Pancreas (tissue), 10 donors: ENCODE results near the gene CAB39L. TPM values are rescaled to one million over a fixed set of nuclear protein-coding genes. Genes with fewer than 3 reads are reported as not detected.

Source experiments
- ATAC-seq, 4 donors: fragments of 200-7000 bp; cut with Tn5 transposase; one replicate each; pipeline versions ENCODE4 v1.8.0 to v1.9.1; 2020; ENCODE audit warnings: mild to moderate bottlenecking in 4 of 4, moderate library complexity in 4 of 4
- DNase-seq, 6 donors: peaks; one replicate each; pipeline ENCODE4 v3.0.0-alpha.2; 2020
- FAIRE-seq: peaks from 2 replicates; lab custom pipeline; 2012; peaks lifted over from hg19 to GRCh38; lab: Jason Lieb, UNC
- H3K27ac ChIP-seq, 4 donors: fragments of 200-600 bp; sonication (generic); 1 replicate in 3 of 4; 2 replicates in 1 of 4; pipeline versions ENCODE4 v1.5.0 to v1.8.0; 2020
- H3K27me3 ChIP-seq, 4 donors: fragments of 200-600 bp; one replicate each; pipeline ENCODE4 v1.8.0; 2021
- H3K36me3 ChIP-seq, 3 donors: fragments of 200-600 bp; sonication (generic) in 1 of 3; one replicate each; pipeline versions ENCODE4 v1.5.0 to v1.8.0; 2020 to 2021
- H3K4me1 ChIP-seq, 3 donors: fragments of 200-600 bp; one replicate each; pipeline ENCODE4 v1.8.0; 2021
- H3K4me3 ChIP-seq, 4 donors: fragments of 200-600 bp; sonication (generic) in 2 of 4; one replicate each; pipeline versions ENCODE4 v1.5.0 to v1.8.0; 2020 to 2021
- H3K9me3 ChIP-seq, 4 donors: fragments of 200-600 bp; one replicate each; pipeline ENCODE4 v1.8.0; 2021
- WGBS, 2 donors: extraction: QIAGEN DNeasy Blood & Tissue Kit; methylation state at CpG; one replicate each; pipeline ENCODE4 v1.1.7; 2013; 5-methylcytosine and 5-hydroxymethylcytosine counted together
- intact Hi-C, 3 donors: fragments of 100-400 bp; cut with DNase I; formaldehyde crosslinking; loops; one replicate each; pipeline versions ENCODE4 v1.11.1 to v1.14.2; 2022
- polyA plus RNA-seq, 2 donors: library from polyadenylated mRNA; stranded (reverse); fragments of 200-250 nt; gene quantifications; one replicate each; pipeline ENCODE4 v1.2.3, GENCODE V29; 2013
- total RNA-seq, 6 donors: library from RNA; stranded (reverse); fragmentation: NEBNext Ultra II Directional in 4 of 6; extraction: Animal tissue kit (Norgen Biotek cat#: 25700) in 4 of 6; gene quantifications; one replicate each; pipeline versions ENCODE4 v1.2.1 to v1.2.4, GENCODE V29; 2021 to 2023
- TF ChIP-seq, protein P1 (sequence below), 4 donors: fragments of 200-600 bp; sonication (generic) in 3 of 4; IDR thresholded peaks; one replicate each; pipeline versions ENCODE4 v1.5.0 to v1.8.0; 2021; ENCODE audit warnings: antibody characterized with exemption in 4 of 4
- donor health status: healthy with polysubstance abuse.
- donor health status: DM: no; HTN: no; CAD: no; lungs with moderate emphysema.
- donor health status: DM: no; HTN: no; CAD: no.
- donor health status: control.
- donor health status: control.
- donor health status: Bipolar disorder and iron deficiency.
- donor health status: DM: yes; HTN: yes; CAD: no.
- donor health status: DM: no; HTN: no; CAD: no.
- donor health status: DM: no; HTN: no; CAD: no.
- donor health status: DM: yes; HTN: yes; CAD: no.

The CAB39L gene
- total and polyA plus RNA-seq, 8 donors = 2.7 to 8.4 (median 5.0) TPM

DNA sequence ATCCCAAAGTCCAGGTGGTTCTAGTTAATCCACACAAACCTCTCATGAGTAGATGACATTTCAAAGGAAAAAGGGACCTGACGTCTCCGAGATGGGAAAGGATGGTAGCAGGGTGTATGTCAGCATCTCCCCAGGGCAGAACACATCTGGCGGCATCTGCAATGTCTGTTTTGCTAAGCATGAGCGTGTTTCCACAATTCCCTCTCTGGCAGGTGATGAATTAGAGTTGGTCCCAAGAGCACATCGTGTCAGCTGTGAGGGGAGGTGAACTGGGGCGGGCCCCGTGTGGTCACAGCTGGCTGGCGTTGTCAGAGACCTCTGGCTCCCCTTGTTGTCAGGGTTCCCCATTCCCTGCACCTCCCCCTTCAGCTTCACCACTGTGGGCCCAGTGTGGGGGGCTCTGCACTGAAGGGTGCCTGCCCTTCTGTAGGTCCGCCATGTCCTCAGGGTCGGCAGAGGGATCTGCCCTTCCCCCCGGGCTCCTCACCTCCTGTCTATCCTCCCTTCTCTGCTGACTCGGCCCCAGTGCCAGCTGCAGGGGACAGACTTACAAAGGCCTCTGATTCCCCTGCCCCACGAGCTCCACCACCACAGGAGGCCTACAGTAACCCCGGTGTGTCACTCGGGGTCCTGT lies 138.0 kb downstream of the CAB39L start:
- ATAC-seq (no peak), FAIRE-seq (no peak), DNase-seq (peak in 1 of 6 donors; percentile 56)
- Histone ChIP-seq H3K27me3 (no peaks in the 10 kb centered on the region), H3K36me3 (no peaks in the 10 kb centered on the region), H3K4me1 (peaks cover 17 to 41% (median 22%) of the 10 kb centered on the region in 3 donors), H3K9me3 (no peaks in the 10 kb centered on the region), H3K27ac (no peak overlapping the region), H3K4me3 (no peak overlapping the region)
- 82 to 92% methylated on average over 15 of the region's 15 CpGs for WGBS, 2 donors
- TF ChIP-seq, protein P1, sequence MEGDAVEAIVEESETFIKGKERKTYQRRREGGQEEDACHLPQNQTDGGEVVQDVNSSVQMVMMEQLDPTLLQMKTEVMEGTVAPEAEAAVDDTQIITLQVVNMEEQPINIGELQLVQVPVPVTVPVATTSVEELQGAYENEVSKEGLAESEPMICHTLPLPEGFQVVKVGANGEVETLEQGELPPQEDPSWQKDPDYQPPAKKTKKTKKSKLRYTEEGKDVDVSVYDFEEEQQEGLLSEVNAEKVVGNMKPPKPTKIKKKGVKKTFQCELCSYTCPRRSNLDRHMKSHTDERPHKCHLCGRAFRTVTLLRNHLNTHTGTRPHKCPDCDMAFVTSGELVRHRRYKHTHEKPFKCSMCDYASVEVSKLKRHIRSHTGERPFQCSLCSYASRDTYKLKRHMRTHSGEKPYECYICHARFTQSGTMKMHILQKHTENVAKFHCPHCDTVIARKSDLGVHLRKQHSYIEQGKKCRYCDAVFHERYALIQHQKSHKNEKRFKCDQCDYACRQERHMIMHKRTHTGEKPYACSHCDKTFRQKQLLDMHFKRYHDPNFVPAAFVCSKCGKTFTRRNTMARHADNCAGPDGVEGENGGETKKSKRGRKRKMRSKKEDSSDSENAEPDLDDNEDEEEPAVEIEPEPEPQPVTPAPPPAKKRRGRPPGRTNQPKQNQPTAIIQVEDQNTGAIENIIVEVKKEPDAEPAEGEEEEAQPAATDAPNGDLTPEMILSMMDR (IDR thresholded peaks at IDR 0.05) = no peak
- intact Hi-C loops = no loop called here

DNA sequence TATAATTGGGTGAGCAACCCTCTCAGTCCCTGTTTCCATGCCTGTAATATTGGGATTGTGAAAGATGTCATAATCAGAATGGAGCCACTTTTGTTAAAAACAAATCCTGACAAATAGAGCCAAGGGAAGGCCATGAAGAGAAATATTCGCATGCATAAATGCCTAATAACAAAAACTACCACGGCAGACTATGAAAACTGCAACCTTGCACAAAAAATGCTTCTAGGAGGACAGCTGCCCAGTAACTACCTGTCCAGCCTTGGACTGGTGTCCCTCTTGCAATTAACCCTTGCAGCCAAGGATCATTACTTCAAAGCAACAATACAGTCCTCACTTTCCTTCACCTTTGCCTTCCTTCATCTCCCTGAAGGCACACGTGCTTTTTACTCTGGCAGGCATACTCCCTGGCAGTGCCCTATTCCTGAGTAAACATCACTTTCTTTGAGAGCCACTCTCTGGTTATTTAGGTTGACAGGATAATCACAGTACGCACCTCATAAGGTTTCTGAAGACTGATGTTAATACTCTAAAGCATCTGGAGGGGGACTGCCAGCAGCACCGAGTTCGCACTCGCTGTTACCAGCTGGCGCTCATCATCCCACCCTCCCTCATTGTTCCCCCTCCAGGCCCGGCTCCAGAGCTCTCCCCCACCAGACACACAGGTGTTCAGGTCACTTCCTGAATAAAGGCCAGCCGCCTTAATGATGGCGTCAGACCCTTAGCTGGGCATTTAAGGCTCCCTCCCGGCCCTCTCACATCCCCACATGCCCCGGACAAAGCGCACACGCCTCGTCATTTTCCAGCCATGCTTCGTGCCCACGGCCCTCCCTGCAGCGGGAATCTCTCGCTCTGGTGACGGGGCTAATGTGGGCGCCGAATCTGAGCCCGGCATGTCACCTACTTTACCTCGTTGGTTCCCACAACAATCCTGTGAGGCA lies 138.8 kb downstream of the CAB39L start:
- no peak overlapping the region for H3K27ac ChIP-seq
- DNase-seq = no peak
- H3K36me3 ChIP-seq = no peaks in the 10 kb centered on the region
- WGBS, 2 donors = 87 to 89% methylated on average over 25 of the region's 25 CpGs
- TF ChIP-seq, protein P1 (IDR thresholded peaks at IDR 0.05) = no peak
- peaks cover 17 to 41% (median 22%) of the 10 kb centered on the region in 3 donors for H3K4me1 ChIP-seq
- ATAC-seq = no peak
- H3K4me3 ChIP-seq = no peak overlapping the region
- intact Hi-C loops = loop anchor here in 1 of 3 donors (5.0 kb wide), 2 partner anchors 132 to 302 kb away; no protein-coding TSS in a partner anchor
- no peaks in the 10 kb centered on the region for H3K27me3 ChIP-seq
- H3K9me3 ChIP-seq = no peaks in the 10 kb centered on the region
- no peak for FAIRE-seq

DNA sequence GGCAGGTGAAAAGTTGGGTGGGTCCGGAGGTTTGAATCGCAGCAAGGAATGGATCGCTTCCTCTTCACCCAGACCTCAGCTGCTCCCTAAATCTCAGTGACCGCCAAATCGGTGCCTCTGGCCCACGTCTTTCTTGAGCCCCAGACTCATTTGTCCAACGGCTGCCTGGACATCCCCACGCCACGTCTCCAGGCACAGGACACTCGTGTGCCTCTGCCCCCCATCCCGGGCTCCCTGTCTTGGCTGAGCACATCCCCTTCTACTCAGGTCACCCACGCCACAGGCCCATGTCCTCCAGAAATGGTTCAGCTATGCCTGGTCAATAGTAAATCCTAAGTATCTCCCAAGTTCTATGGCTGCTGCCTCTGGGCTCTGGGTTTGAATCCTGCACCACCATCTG lies 139.5 kb downstream of the CAB39L start:
- 87 to 92% methylated on average over 12 of the region's 12 CpGs for WGBS, 2 donors
- FAIRE-seq = no peak
- no peak for DNase-seq
- intact Hi-C loops = loop anchor here in 1 of 3 donors (5.0 kb wide), 2 partner anchors 133 to 303 kb away; no protein-coding TSS in a partner anchor
- TF ChIP-seq, protein P1 (IDR thresholded peaks at IDR 0.05) = no peak
- no peak for ATAC-seq
- Histone ChIP-seq H3K27me3 (no peaks in the 10 kb centered on the region), H3K36me3 (no peaks in the 10 kb centered on the region), H3K4me3 (no peak overlapping the region), H3K27ac (peak overlapping the region in 1 of 4 donors; percentile 55), H3K4me1 (peaks cover 15 to 40% (median 20%) of the 10 kb centered on the region in 3 donors), H3K9me3 (no peaks in the 10 kb centered on the region)

DNA sequence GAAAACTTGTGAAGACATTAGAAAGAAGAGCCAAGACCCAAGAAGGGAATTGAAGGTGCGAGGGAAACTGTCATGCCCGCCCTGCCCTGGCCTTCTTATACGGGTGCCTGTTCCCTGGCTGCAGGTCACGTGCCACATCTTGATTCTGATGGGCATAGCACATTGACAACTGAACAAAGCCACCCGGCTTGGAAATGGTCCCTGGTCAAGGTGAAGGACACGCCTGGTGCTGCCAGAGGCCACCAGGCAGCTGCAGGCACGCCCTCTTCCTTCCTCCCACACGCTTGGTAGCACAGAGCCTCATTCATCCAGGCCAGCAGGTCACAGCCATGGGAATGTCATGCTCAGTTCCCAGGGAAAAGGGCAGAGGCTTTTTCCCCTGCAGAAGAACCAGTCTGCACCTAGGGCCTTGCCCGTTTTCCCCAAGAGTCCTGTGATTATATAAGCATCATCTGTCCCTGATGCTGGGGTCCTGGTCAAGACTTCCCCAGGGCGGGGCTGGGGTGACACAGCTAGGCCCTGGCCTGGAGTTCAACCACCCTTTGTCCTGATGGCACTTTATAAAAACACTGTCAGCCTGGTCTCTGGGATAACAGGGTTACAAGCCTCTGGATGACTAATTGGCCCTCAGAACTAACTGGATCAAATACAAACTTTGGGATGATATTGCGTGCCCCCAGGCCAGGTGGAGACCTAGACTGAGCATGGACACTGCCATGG lies 140.2 kb downstream of the CAB39L start:
- DNase-seq (peak in 5 of 6 donors; percentile 41 to 71 (median 60)), FAIRE-seq (no peak)

More for the DNA sequence above, 140.2 kb downstream of the CAB39L start:
- Histone ChIP-seq H3K4me1 (peaks cover 8 to 33% (median 14%) of the 10 kb centered on the region in 3 donors), H3K27me3 (no peaks in the 10 kb centered on the region), H3K9me3 (no peaks in the 10 kb centered on the region), H3K36me3 (no peaks in the 10 kb centered on the region), H3K27ac (peak overlapping the region in 2 of 4 donors; percentile 16 to 55), H3K4me3 (no peak overlapping the region)
- TF ChIP-seq, protein P1 (IDR thresholded peaks at IDR 0.05) = no peak
- 38 to 40% methylated on average over 11 of the region's 11 CpGs for WGBS, 2 donors
- intact Hi-C loops = loop anchor here in 1 of 3 donors (5.0 kb wide), 2 partner anchors 134 to 304 kb away; no protein-coding TSS in a partner anchor
- ATAC-seq = peak; percentile 11 to 60 (median 44)
